Activated CD4-positive, alpha-beta T cell treated with anti-CD3 and anti-CD28 coated beads for 36 hours (primary cell): Measurements from ENCODE around the gene CPXM2. TPM values are rescaled to one million over a fixed set of nuclear protein-coding genes. Genes with fewer than 3 reads are reported as not detected.

ENCODE experiments used
- ATAC-seq: fragments of 200-7000 bp; cut with Tn5 transposase; one replicate; pipeline ENCODE4 v1.10.0; 2021; ENCODE audit warnings: mild to moderate bottlenecking, moderate library complexity
- CTCF ChIA-PET: fragments of 350-600 bp; sonication (Branson Sonifier 250); formaldehyde crosslinking; loops from one replicate; lab custom pipeline; 2021; ENCODE audit warnings: antibody characterized with exemption; lab: Charles Lee
- POLR2A ChIA-PET: fragments of 350-600 bp; sonication (Branson Sonifier 250); formaldehyde crosslinking; loops from one replicate; lab custom pipeline; 2021; ENCODE audit warnings: antibody characterized with exemption, inconsistent platforms; lab: Charles Lee
- DNase-seq: peaks from one replicate; pipeline ENCODE4 v3.0.0-alpha.2; 2020
- H3K27ac Mint-ChIP-seq: one replicate; pipeline ENCODE4 v1.8.0; 2021; ENCODE audit warnings: mixed read lengths
- H3K27me3 Mint-ChIP-seq: one replicate; pipeline ENCODE4 v1.8.0; 2021; ENCODE audit warnings: mixed read lengths
- H3K36me3 Mint-ChIP-seq: one replicate; pipeline ENCODE4 v1.8.0; 2021; ENCODE audit warnings: low read depth, mixed read lengths
- H3K4me1 Mint-ChIP-seq: one replicate; pipeline ENCODE4 v1.8.0; 2021; ENCODE audit warnings: mixed read lengths
- H3K4me3 Mint-ChIP-seq: one replicate; pipeline ENCODE4 v1.8.0; 2021; ENCODE audit warnings: mild to moderate bottlenecking, moderate library complexity, mixed read lengths
- H3K9me3 Mint-ChIP-seq: one replicate; pipeline ENCODE4 v1.8.0; 2021; ENCODE audit warnings: low read depth, mixed read lengths
- intact Hi-C, 2 experiments: fragments of 100-400 bp; cut with DNase I in 1 of 2; cut with micrococcal nuclease in 1 of 2; formaldehyde crosslinking; loops; one replicate each; pipeline versions ENCODE4 v1.14.2 to v1.15.1; 2022 to 2024; cut with DNase I, micrococcal nuclease
- total RNA-seq, 2 experiments: library from RNA; stranded (reverse); gene quantifications; one replicate each; pipeline ENCODE4 v1.2.3, GENCODE V29; 2021

The CPXM2 gene
- total RNA-seq, 2 experiments from 2014 or later = not detected

GRCh38 chr10:123788981-123789380, 102.6 kb downstream of the CPXM2 start:
- no peak for DNase-seq
- no peak for ATAC-seq
- Mint-ChIP-seq H3K36me3 (no peaks in the 10 kb centered on the region), H3K4me1 (no peaks in the 10 kb centered on the region), H3K4me3 (no peak overlapping the region), H3K27me3 (peaks cover 27% of the 10 kb centered on the region), H3K9me3 (no peaks in the 10 kb centered on the region), H3K27ac (no peak overlapping the region)
- intact Hi-C loops = no loop called here
- CTCF ChIA-PET = no interaction called here
- POLR2A ChIA-PET = no interaction called here

- DNase-seq (no peak), ATAC-seq (no peak)
- no peaks in the 10 kb centered on the region for H3K9me3 Mint-ChIP-seq
- H3K27me3 Mint-ChIP-seq = peaks cover 32% of the 10 kb centered on the region
- CTCF ChIA-PET = no interaction called here
- no peak overlapping the region for H3K27ac Mint-ChIP-seq
- no peak overlapping the region for H3K4me3 Mint-ChIP-seq
- POLR2A ChIA-PET = no interaction called here
- intact Hi-C loops = no loop called here
- H3K4me1 Mint-ChIP-seq = no peaks in the 10 kb centered on the region
- H3K36me3 Mint-ChIP-seq = no peaks in the 10 kb centered on the region
These were observed 104.0 kb downstream of the CPXM2 start for GRCh38 chr10:123787566-123787965.

GRCh38 chr10:123786896-123787295, 104.7 kb downstream of the CPXM2 start:
- no peaks in the 10 kb centered on the region for H3K9me3 Mint-ChIP-seq
- ATAC-seq = no peak
- intact Hi-C loops = no loop called here
- no peaks in the 10 kb centered on the region for H3K4me1 Mint-ChIP-seq
- H3K4me3 Mint-ChIP-seq = no peak overlapping the region
- H3K27ac Mint-ChIP-seq = no peak overlapping the region
- DNase-seq = no peak
- ChIA-PET CTCF (no interaction called here), POLR2A (no interaction called here)
- H3K36me3 Mint-ChIP-seq = no peaks in the 10 kb centered on the region
- peaks cover 34% of the 10 kb centered on the region for H3K27me3 Mint-ChIP-seq

- Mint-ChIP-seq H3K27ac (no peak overlapping the region), H3K9me3 (no peaks in the 10 kb centered on the region), H3K27me3 (peaks cover 38% of the 10 kb centered on the region), H3K36me3 (no peaks in the 10 kb centered on the region), H3K4me1 (no peaks in the 10 kb centered on the region), H3K4me3 (no peak overlapping the region)
- DNase-seq (no peak), ATAC-seq (no peak)
- intact Hi-C loops = no loop called here
- POLR2A ChIA-PET = no interaction called here
- CTCF ChIA-PET = no interaction called here
These were observed 105.3 kb downstream of the CPXM2 start for GRCh38 chr10:123786306-123786705.

GRCh38 chr10:123784646-123785045, 107.0 kb downstream of the CPXM2 start:
- Mint-ChIP-seq H3K4me3 (no peak overlapping the region), H3K4me1 (no peaks in the 10 kb centered on the region), H3K27me3 (peaks cover 46% of the 10 kb centered on the region), H3K36me3 (no peaks in the 10 kb centered on the region), H3K27ac (no peak overlapping the region), H3K9me3 (no peaks in the 10 kb centered on the region)
- intact Hi-C loops = no loop called here
- CTCF ChIA-PET = no interaction called here
- ATAC-seq (no peak), DNase-seq (no peak)
- POLR2A ChIA-PET = no interaction called here

GRCh38 chr10:123784216-123784615, 107.4 kb downstream of the CPXM2 start:
- peaks cover 46% of the 10 kb centered on the region for H3K27me3 Mint-ChIP-seq
- intact Hi-C loops = no loop called here

GRCh38 chr10:123783296-123783695, 108.3 kb downstream of the CPXM2 start:
- ChIA-PET CTCF (no interaction called here), POLR2A (no interaction called here)
- H3K4me1 Mint-ChIP-seq = no peaks in the 10 kb centered on the region

More at GRCh38 chr10:123784216-123784615, 107.4 kb downstream of the CPXM2 start:
- Mint-ChIP-seq H3K36me3 (no peaks in the 10 kb centered on the region), H3K9me3 (no peaks in the 10 kb centered on the region), H3K27ac (no peak overlapping the region), H3K4me3 (no peak overlapping the region), H3K4me1 (no peaks in the 10 kb centered on the region)
- CTCF ChIA-PET = no interaction called here
- POLR2A ChIA-PET = no interaction called here
- ATAC-seq (no peak), DNase-seq (no peak)

GRCh38 chr10:123782549-123782948, 109.1 kb downstream of the CPXM2 start:
- intact Hi-C loops = no loop called here

More at GRCh38 chr10:123783296-123783695, 108.3 kb downstream of the CPXM2 start:
- H3K4me3 Mint-ChIP-seq = no peak overlapping the region
- no peaks in the 10 kb centered on the region for H3K36me3 Mint-ChIP-seq
- H3K9me3 Mint-ChIP-seq = no peaks in the 10 kb centered on the region
- intact Hi-C loops = no loop called here
- no peak overlapping the region for H3K27ac Mint-ChIP-seq
- ATAC-seq = no peak
- peaks cover 47% of the 10 kb centered on the region for H3K27me3 Mint-ChIP-seq
- no peak for DNase-seq

GRCh38 chr10:123781956-123782500, 109.6 kb downstream of the CPXM2 start:
- intact Hi-C loops = no loop called here
- peaks cover 53% of the 10 kb centered on the region for H3K27me3 Mint-ChIP-seq

More at GRCh38 chr10:123782549-123782948, 109.1 kb downstream of the CPXM2 start:
- POLR2A ChIA-PET = no interaction called here
- H3K4me1 Mint-ChIP-seq = no peaks in the 10 kb centered on the region
- no peak for ATAC-seq
- no peak for DNase-seq
- H3K27me3 Mint-ChIP-seq = peaks cover 51% of the 10 kb centered on the region
- no peak overlapping the region for H3K4me3 Mint-ChIP-seq
- CTCF ChIA-PET = interaction anchor here (0.6 kb wide), 1 partner anchor 570 kb away, joined by 3 read pairs; no protein-coding TSS in a partner anchor
- no peak overlapping the region for H3K27ac Mint-ChIP-seq
- no peaks in the 10 kb centered on the region for H3K36me3 Mint-ChIP-seq
- H3K9me3 Mint-ChIP-seq = no peaks in the 10 kb centered on the region

GRCh38 chr10:123781324-123781900, 110.2 kb downstream of the CPXM2 start:
- ChIA-PET CTCF (no interaction called here), POLR2A (no interaction called here)
- DNase-seq (no peak), ATAC-seq (no peak)
- Mint-ChIP-seq H3K9me3 (no peaks in the 10 kb centered on the region), H3K27ac (no peak overlapping the region), H3K27me3 (peaks cover 51% of the 10 kb centered on the region), H3K4me1 (no peaks in the 10 kb centered on the region), H3K36me3 (no peaks in the 10 kb centered on the region), H3K4me3 (no peak overlapping the region)
- intact Hi-C loops = no loop called here

More at GRCh38 chr10:123781956-123782500, 109.6 kb downstream of the CPXM2 start:
- ATAC-seq (no peak), DNase-seq (no peak)
- Mint-ChIP-seq H3K4me1 (no peaks in the 10 kb centered on the region), H3K27ac (no peak overlapping the region), H3K4me3 (no peak overlapping the region), H3K36me3 (no peaks in the 10 kb centered on the region), H3K9me3 (no peaks in the 10 kb centered on the region)
- CTCF ChIA-PET = interaction anchor here (0.6 kb wide), 1 partner anchor 570 kb away, joined by 3 read pairs; no protein-coding TSS in a partner anchor
- POLR2A ChIA-PET = no interaction called here

- Mint-ChIP-seq H3K4me3 (no peak overlapping the region), H3K27me3 (peaks cover 43% of the 10 kb centered on the region), H3K4me1 (no peaks in the 10 kb centered on the region), H3K9me3 (no peaks in the 10 kb centered on the region), H3K27ac (no peak overlapping the region), H3K36me3 (no peaks in the 10 kb centered on the region)
- intact Hi-C loops = no loop called here
- no peak for DNase-seq
- POLR2A ChIA-PET = no interaction called here
- no peak for ATAC-seq
- CTCF ChIA-PET = no interaction called here
These were observed 112.7 kb downstream of the CPXM2 start for GRCh38 chr10:123778719-123779517.

- Mint-ChIP-seq H3K27ac (no peak overlapping the region), H3K4me3 (no peak overlapping the region), H3K9me3 (peaks cover 5% of the 10 kb centered on the region), H3K4me1 (peaks cover 2% of the 10 kb centered on the region), H3K27me3 (peaks cover 45% of the 10 kb centered on the region), H3K36me3 (peaks cover 3% of the 10 kb centered on the region)
- intact Hi-C loops = no loop called here
- DNase-seq (no peak), ATAC-seq (no peak)
- POLR2A ChIA-PET = no interaction called here
- CTCF ChIA-PET = no interaction called here
These were observed 113.7 kb downstream of the CPXM2 start for GRCh38 chr10:123777881-123778280.
